GM12878 (cell line): Measurements from ENCODE around the gene STAT5A. TPM values are rescaled to one million over a fixed set of nuclear protein-coding genes. Genes with fewer than 3 reads are reported as not detected.

ENCODE experiments used
- ATAC-seq: fragments of 200-7000 bp; cut with Tn5 transposase; 3 replicates; pipeline ENCODE4 v1.9.1; 2020; ENCODE audit warnings: mild to moderate bottlenecking, moderate library complexity
- BruUV-seq: library from RNA; stranded (reverse); fragments of 400-500 nt; replicated peaks from 2 replicates; lab custom pipeline; 2021; lab: Mats Ljungman, UMichigan
- CTCF ChIA-PET: fragments of 300-600 bp; sonication (Branson Sonifier 250); formaldehyde crosslinking; extraction: SDS; loops from one replicate; lab custom pipeline; 2021; ENCODE audit warnings: inconsistent platforms; lab: Yijun Ruan, JAX
- POLR2A ChIA-PET: fragments of 350-600 bp; formaldehyde crosslinking; extraction: SDS; loops from one replicate; lab custom pipeline; 2021; ENCODE audit warnings: inconsistent platforms; lab: Charles Lee
- RAD21 ChIA-PET: fragments of 300-600 bp; sonication (Branson Sonifier 250); formaldehyde crosslinking; loops from one replicate; lab custom pipeline; 2023; ENCODE audit warnings: antibody characterized with exemption; ENCODE audit not compliant: unreplicated experiment; lab: Charles Lee
- SMC1A ChIA-PET: fragments of 300-600 bp; sonication (Branson Sonifier 250); formaldehyde crosslinking; loops from one replicate; lab custom pipeline; 2023; ENCODE audit not compliant: unreplicated experiment, uncharacterized antibody; lab: Charles Lee
- DNase-seq: peaks from one replicate; pipeline ENCODE4 v3.0.0-alpha.2; 2011; ENCODE audit warnings: low read depth, low spot score
- FAIRE-seq: peaks from 3 replicates; lab custom pipeline; 2011; peaks lifted over from hg19 to GRCh38; lab: Jason Lieb, UNC
- H2AFZ ChIP-seq: 2 replicates; pipeline ENCODE4 v1.6.0; 2011; ENCODE audit warnings: low read depth, low read length, control low read depth; ENCODE audit not compliant: control insufficient read depth
- H3K27ac ChIP-seq: 2 replicates; pipeline ENCODE4 v1.5.1; 2011; ENCODE audit warnings: control low read depth; ENCODE audit not compliant: control insufficient read depth, insufficient read depth
- H3K27me3 ChIP-seq, 2 experiments: replicated peaks in 1 of 2; 2 replicates each; pipeline versions ENCODE4 v1.6.0 to v1.6.1; 2011; ENCODE audit warnings: low read length in 1 of 2; ENCODE audit not compliant: control insufficient read depth in 2 of 2, insufficient read depth in 2 of 2
- H3K36me3 ChIP-seq, 2 experiments: 2 replicates each; pipeline ENCODE4 v1.5.1; 2011; ENCODE audit warnings: low read length in 1 of 2; ENCODE audit not compliant: control insufficient read depth in 2 of 2, insufficient read depth in 2 of 2
- H3K4me1 ChIP-seq: 2 replicates; pipeline ENCODE4 v1.6.1; 2011; ENCODE audit warnings: mild to moderate bottlenecking, low read length, moderate library complexity, mixed read lengths; ENCODE audit not compliant: control insufficient read depth, insufficient read depth
- H3K4me2 ChIP-seq: 2 replicates; pipeline ENCODE4 v1.6.0; 2011; ENCODE audit warnings: control low read depth; ENCODE audit not compliant: control insufficient read depth, insufficient read depth
- H3K4me3 ChIP-seq: fragments of 200-600 bp; sonication (generic); 2 replicates; pipeline ENCODE4 v1.5.1; 2016
- H3K79me2 ChIP-seq: 2 replicates; pipeline ENCODE4 v1.6.0; 2011; ENCODE audit warnings: low read length; ENCODE audit not compliant: control insufficient read depth, insufficient read depth
- H3K9ac ChIP-seq: 2 replicates; pipeline ENCODE4 v1.8.0; 2011; ENCODE audit warnings: low read length, control low read depth, mixed read lengths; ENCODE audit not compliant: control insufficient read depth, insufficient read depth
- H3K9me3 ChIP-seq: replicated peaks from 3 replicates; pipeline ENCODE4 v1.5.1; 2011; ENCODE audit warnings: mild to moderate bottlenecking, low read length; ENCODE audit not compliant: control insufficient read depth, insufficient read depth
- H4K20me1 ChIP-seq: 2 replicates; pipeline ENCODE4 v1.6.0; 2011; ENCODE audit not compliant: control insufficient read depth, insufficient read depth
- CBFB ChIP-seq: IDR thresholded peaks from 2 replicates; pipeline ENCODE4 v1.6.1; 2016; ENCODE audit warnings: antibody characterized with exemption, low read depth
- CBX5 ChIP-seq: sonication (generic); IDR thresholded peaks from 2 replicates; pipeline ENCODE4 v1.6.1; 2016; ENCODE audit warnings: low read depth, moderate library complexity, mild to moderate bottlenecking, inconsistent platforms
- JUNB ChIP-seq: IDR thresholded peaks from 2 replicates; pipeline ENCODE4 v1.6.1; 2016; ENCODE audit warnings: antibody characterized with exemption, mild to moderate bottlenecking
- MXI1 ChIP-seq: fragments of 150-350 bp; IDR thresholded peaks from 2 replicates; pipeline ENCODE4 v1.6.1; 2011; ENCODE audit warnings: low read depth, mild to moderate bottlenecking, inconsistent platforms, low read length, improper control_type of control experiment
- ZNF24 ChIP-seq: fragments of 450-650 bp; IDR thresholded peaks from 2 replicates; pipeline ENCODE4 v1.6.1; 2017; ENCODE audit warnings: antibody characterized with exemption, mild to moderate bottlenecking
- WGBS: methylation state at CpG from one replicate; pipeline ENCODE4 v1.1.6; 2016; ENCODE audit warnings: low lambda C conversion rate; ENCODE audit not compliant: insufficient replicate concordance, insufficient coverage; ENCODE audit errors: missing lambda C conversion rate; 5-methylcytosine and 5-hydroxymethylcytosine counted together
- in situ Hi-C: fragments of 300-500 bp; cut with MboI; formaldehyde crosslinking; loops from 9 replicates; pipeline ENCODE4 v1.14.3; 2018; ENCODE audit warnings: mixed read lengths
- intact Hi-C: fragments of 100-400 bp; cut with micrococcal nuclease; formaldehyde crosslinking; loops from one replicate; pipeline ENCODE4 v1.14.2; 2022; ENCODE audit not compliant: unreplicated experiment
- polyA plus RNA-seq, 11 experiments: library from polyadenylated mRNA; depleted of rRNA in 4 of 11; unstranded in 6 of 11; stranded (reverse) in 5 of 11; fragments of >200 nt; fragmentation: Nextera tagmentation in 4 of 11; fragmentation: Illumina TruSeq in 1 of 11; extraction: Ambion mirVana in 4 of 11; extraction: Trizol in 1 of 11; gene quantifications; 1 replicate in 1 of 11; 2 replicates in 10 of 11; pipeline versions ENCODE4 v1.2.1 to v1.2.3, GENCODE V29; 2011 to 2016; ENCODE audit warnings: inconsistent platforms in 2 of 11, missing spikeins in 2 of 11, low read depth in 1 of 11
- total RNA-seq, 4 experiments: library from RNA; depleted of rRNA in 3 of 4; stranded (reverse); fragments of >200 nt in 3 of 4; fragmentation: Illumina TruSeq in 1 of 4; extraction: Trizol in 1 of 4; gene quantifications; 2 replicates each; pipeline versions ENCODE4 v1.2.1 to v1.2.3, GENCODE V29; 2013 to 2021

The STAT5A gene
- total and polyA plus RNA-seq, 10 of the 15 experiments (the other 5 are each of a cell fraction or from before 2014, with no cell fraction given), result 14.8 to 86.4 (median 41.5) TPM

- H3K27ac ChIP-seq, result no peak overlapping the region
- POLR2A ChIA-PET, result no interaction called here
- no peak overlapping the region for H3K4me3 ChIP-seq
- BruUV-seq, result no TSS peak
- no peak for ATAC-seq
- H2AFZ ChIP-seq, result no peak overlapping the region
- 94% methylated on average over 3 of the region's 3 CpGs for WGBS
- SMC1A ChIA-PET, result interaction anchor here (0.6 to 1.5 kb wide), 4 partner anchors 11 to 31 kb away, joined by 3 to 5 read pairs (median 3); no protein-coding TSS in a partner anchor
- FAIRE-seq, result no peak
- peaks cover 12% of the 10 kb centered on the region for H3K4me1 ChIP-seq
- no peak for DNase-seq
- intact Hi-C loops (no loop called here), in situ Hi-C loops (no loop called here)
- no peak overlapping the region for H3K4me2 ChIP-seq
- RAD21 ChIA-PET, result interaction anchor here (1.8 kb wide), 1 partner anchor 10 kb away, joined by 6 read pairs; no protein-coding TSS in a partner anchor
- peaks cover 39% of the 10 kb centered on the region for H3K79me2 ChIP-seq
- H4K20me1 ChIP-seq, result no peaks in the 10 kb centered on the region; the same call in 1 of the 2 replicates
- CTCF ChIA-PET, result interaction anchor here (0.5 to 1.0 kb wide), 4 partner anchors 13 to 124 kb away, joined by 3 to 4 read pairs (median 3); no protein-coding TSS in a partner anchor
- no peaks in the 10 kb centered on the region for H3K27me3 ChIP-seq
- TF ChIP-seq CBFB (no peak), JUNB (peak; percentile 11; the same call in 1 of the 2 replicates), CBX5 (no peak), ZNF24 (no peak), MXI1 (no peak)
- H3K9me3 ChIP-seq, result no peaks in the 10 kb centered on the region
- H3K36me3 ChIP-seq, result peaks cover 0 to 22% of the 10 kb centered on the region in 2 experiments
- no peak overlapping the region for H3K9ac ChIP-seq
Observed at GRCh38 chr17:42348104-42348503, 59.8 kb downstream of the STAT5A start.
